ENCODE data around the gene CAV2.

The CAV2 gene

GRCh38 chr7:116525298-116525912 lies 25.9 kb downstream of the CAV2 start:
- no peak for DNase-seq

- no peak for DNase-seq
Measured at GRCh38 chr7:116525913-116526861, 26.6 kb downstream of the CAV2 start.

DNA sequence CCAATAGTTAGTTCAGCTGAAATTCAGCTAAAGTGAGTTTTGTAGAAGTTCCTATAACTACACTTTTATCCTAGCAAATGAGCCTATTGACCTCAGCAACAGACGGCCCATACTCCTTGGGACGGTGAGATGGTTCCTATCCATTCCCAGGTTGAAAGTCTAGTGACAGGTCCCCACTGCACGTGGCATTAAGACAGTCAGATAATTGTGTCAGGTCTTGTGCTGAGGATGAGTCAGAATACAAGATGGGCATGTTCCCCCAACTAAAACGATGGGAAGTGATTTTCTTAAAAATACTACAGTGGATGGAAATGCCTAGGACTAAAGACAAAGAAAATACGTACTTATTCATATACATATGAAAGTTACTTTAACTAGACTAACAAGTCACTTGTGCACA lies 27.4 kb downstream of the CAV2 start:
- no peak for DNase-seq

GRCh38 chr7:116527521-116527920 lies 28.0 kb downstream of the CAV2 start:
- no peak for DNase-seq

DNA sequence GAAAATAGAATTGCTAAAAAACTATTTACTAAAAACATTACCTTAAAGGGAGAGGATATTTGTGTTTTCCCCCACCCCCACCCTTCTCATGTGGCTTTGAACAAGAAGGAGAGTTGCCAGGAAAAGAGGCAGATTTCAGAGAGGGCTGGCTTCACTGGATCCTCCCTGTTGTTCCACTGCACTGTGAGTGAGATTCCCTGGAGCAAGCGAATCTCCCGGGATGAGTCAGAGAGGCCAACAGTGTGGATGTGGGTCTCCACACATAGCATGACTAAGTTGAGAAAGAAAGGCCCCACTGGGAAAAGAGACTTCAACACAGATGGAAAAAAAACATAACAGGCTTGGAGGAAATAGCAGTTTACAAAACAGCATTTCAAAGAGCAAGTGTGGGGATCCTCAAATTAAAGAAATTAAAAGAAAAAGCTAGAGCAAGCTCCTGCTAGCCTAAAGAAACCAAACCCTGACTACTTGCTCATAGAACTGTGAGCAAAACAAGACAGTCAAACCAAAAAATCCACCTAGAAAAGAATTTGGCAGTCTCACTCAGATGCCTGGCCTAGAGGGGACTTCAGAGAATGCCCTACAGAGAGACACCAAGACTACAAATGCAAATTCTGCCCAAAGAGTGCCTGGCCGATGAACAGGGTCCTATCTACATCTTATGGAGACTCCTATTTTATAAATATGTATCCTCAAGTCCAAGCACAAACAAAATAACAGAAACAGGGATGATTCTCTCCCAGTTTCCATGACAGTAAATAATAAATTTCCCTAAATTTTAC lies 28.7 kb downstream of the CAV2 start:
- DNase-seq = no peak

DNA sequence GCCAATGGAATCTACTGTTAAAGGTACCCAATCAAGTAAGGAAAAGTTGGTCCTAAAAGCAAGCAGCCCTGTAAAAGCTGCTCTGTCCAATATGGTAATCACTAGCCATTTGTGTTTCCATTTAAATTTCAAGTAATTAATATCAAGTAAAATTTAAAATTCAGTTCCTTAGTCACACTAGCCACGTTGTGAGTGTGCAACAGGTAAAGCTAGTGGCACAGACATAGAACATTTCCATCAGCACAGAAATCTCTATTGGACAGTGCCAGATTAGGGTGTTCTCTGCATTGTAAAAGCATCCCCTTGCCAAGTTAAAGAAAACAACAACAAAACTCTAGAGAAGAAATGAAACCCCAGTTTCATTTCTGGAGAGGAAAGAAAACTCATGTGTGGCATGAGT lies 29.7 kb downstream of the CAV2 start:
- DNase-seq = no peak

GRCh38 chr7:116530107-116530820 lies 30.7 kb downstream of the CAV2 start:
- DNase-seq = no peak

GRCh38 chr7:116532102-116532688 lies 32.7 kb downstream of the CAV2 start:
- DNase-seq = no peak

DNA sequence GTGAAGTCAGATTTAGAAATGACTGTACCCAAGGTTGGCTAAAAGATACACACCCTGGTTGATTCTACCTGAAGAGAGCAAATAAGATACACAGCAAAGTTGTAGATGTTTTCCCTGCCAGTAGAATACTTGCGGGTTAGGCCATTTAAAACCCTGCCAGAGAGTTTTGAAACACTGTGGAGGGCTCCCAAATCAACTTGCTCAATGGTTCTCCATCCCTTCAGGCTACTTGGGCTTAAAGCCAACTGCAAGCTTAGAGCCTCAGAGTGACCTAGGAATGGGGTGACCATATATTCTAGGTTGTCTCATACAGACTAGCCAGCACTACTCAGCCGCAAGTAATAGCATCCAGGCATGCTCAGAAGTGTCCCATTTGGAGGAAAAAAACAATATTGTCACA lies 35.3 kb downstream of the CAV2 start:
- DNase-seq = no peak

GRCh38 chr7:116535416-116535815 lies 35.9 kb downstream of the CAV2 start:
- no peak for DNase-seq

DNA sequence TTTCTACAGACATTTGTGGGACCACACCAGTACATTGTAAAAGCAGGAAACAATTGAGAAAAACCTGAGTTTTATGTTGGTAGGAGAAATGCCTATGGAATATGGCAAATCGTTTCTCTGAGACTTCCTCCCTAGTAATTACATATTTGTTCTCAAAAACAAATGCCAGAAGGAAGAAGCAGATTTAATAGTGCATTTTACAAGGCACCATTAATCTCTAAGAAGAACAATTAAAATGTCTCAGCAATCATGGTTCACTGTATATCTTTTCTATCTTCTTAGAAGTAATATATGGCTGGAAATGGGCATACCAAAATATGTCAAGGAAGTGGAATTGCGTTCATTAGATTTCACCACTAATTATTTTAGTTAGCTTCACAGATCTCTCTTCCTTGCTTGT lies 38.6 kb downstream of the CAV2 start:
- DNase-seq = no peak

DNA sequence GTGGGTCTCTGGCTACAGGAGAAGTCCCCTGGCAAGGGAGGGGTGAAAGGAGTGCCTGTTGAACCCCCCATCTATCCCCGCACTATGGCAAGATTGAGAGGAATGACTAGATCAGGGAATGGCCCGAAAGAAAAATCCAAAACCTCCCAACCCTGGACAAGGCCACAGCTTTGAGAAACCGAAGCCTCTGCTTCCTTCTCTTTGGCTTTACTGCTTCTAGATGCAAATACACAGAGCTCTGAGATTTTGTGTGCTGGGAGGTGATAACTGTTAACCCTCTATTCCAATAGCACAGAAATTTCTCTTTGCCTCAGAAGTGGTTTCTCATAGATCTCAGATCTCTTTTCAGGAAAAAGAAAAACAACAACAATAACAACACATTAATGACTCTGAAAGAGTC lies 40.3 kb downstream of the CAV2 start:
- DNase-seq = no peak

DNA sequence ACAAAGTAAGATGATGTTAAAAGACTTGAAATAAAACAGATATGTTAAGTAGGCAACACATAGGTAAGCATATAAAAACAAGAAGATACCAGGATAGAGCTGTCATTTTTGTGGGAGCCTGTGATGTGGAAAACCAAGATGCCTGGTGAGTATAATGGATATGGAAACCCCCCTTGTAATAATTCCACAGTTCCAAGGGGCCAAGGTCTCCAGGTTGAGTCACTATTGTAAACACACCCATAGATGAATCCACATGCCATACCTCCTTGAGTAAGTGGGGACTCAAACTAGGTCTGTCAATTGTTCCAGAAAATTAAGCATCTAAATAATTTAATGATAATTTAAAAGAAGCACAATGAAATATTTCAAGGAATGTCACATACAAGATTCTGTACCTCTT lies 41.2 kb downstream of the CAV2 start:
- no peak for DNase-seq

- DNase-seq = no peak
Measured at GRCh38 chr7:116541951-116542350, 42.4 kb downstream of the CAV2 start.

DNA sequence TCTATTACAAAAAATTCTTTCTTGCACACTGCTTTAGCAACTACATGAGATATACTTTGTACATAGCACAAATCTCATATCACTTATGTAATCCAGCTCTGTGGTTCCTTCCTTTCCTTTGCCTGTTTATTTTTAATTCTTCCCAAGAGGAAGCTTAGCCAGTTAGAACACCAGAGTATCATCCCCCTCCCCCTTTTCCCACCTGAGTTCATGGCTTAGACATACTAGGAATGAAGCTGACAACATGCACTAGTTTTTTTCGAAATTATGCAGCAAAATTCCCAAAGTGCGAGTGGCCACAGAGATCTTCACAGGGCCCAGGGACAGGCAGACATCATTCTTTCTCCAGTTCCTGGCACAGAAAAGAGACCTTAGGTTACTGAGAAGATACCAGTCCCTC lies 43.1 kb downstream of the CAV2 start:
- DNase-seq = no peak

DNA sequence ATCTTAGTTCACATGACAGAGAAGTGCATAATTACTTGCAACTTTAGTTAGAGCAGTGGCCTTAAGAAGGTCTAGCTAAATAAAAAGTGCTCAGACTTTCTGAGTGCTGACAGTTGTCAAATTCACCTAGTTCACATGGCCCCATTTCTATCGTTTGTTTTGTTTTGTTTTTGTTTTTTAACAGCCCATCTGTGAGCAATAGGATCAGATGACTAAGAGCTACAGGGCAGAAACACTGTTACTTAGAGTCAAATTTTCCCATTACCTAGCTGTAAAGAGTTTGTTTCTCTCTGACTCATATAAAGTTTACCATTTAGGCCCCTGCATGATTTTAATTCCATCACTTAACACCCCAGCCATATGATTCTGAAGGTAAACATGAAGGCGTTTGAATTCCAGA lies 44.1 kb downstream of the CAV2 start:
- DNase-seq = no peak

GRCh38 chr7:116544487-116544886 lies 44.9 kb downstream of the CAV2 start:
- DNase-seq = no peak

- no peak for DNase-seq
Measured at GRCh38 chr7:116545411-116545993, 46.0 kb downstream of the CAV2 start.

GRCh38 chr7:116546054-116546453 lies 46.5 kb downstream of the CAV2 start:
- DNase-seq = no peak

- DNase-seq = no peak
Measured at GRCh38 chr7:116546916-116547315, 47.4 kb downstream of the CAV2 start.

DNA sequence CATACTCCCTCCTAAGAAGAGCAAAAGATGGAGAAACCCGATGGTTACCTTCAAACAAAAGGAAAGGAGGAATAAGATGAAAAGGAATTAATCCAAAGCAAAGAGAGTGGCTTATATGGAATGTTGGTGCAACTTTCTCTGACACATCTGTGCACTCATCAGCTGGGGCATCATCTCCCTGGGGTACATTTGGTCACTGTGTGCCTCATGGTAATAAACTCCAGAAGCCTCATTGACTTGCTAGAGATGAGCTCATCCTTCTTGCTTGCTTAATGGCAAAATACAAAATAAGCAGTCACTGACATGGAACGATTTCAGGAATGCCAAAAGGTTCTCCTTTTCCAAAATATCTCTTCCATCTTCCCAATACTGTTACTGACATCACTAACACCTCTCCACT lies 47.8 kb downstream of the CAV2 start:
- DNase-seq = no peak

DNA sequence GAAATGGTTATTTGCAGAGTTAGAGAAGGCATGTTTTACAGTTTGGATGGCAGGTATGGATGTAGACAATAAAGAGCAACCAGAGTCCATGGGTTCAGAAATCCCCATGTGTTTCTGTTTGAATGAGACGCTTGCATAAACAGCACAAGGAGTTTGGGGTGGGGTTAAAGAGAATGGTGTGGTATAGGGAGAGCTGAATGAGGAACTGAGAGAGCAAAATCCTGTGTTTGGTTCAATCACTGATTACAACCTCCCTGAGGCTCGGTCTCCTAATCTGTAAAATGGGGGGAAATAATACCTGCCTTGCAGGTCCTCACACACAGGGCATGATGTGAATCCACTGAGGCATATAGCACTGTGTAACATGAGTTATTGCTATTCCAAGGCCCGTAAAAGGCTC lies 49.0 kb downstream of the CAV2 start:
- no peak for DNase-seq
